A549 (cell line): ENCODE data around the gene CASQ1.

Experiments used
- BCL3 ChIP-seq: fragments of >200 bp; sonication (Bioruptor Twin); formaldehyde crosslinking; IDR thresholded peaks from 3 replicates; pipeline ENCODE4 v1.6.1; 2016
- CTCF ChIP-seq: fragments of >200 bp; sonication (Bioruptor Twin); formaldehyde crosslinking; IDR thresholded peaks from 3 replicates; pipeline ENCODE4 v1.5.1; 2016
- FOSL2 ChIP-seq, 2 experiments: fragments of 450-650 bp in 1 of 2; fragments of >200 bp in 1 of 2; sonication (Bioruptor Twin) in 1 of 2; formaldehyde crosslinking; IDR thresholded peaks; 2 replicates each; pipeline versions ENCODE4 v1.5.0 to v1.6.1; 2016 to 2020; ENCODE audit warnings: mild to moderate bottlenecking in 1 of 2, moderate library complexity in 1 of 2
- TP53 ChIP-seq: fragments of 250-450 bp; sonication (Bioruptor Pico); IDR thresholded peaks from 2 replicates; pipeline ENCODE4 v1.5.0; 2021; ENCODE audit warnings: mild to moderate bottlenecking, moderate library complexity

- no peak for TF ChIP-seq TP53 (CRISPR knock-in tag)
- no peak for TF ChIP-seq FOSL2 (IDR thresholded peaks at IDR 0.05)
- no peak for TF ChIP-seq FOSL2 (CRISPR knock-in tag; IDR thresholded peaks at IDR 0.05)
- TF ChIP-seq CTCF, result no peak
- no peak for TF ChIP-seq BCL3
These were observed 53.4 kb downstream of the CASQ1 start for GRCh38 chr1:160243767-160244166.
